ENCODE data around the gene SDK1. TPM values are rescaled to one million over a fixed set of nuclear protein-coding genes. Genes with fewer than 3 reads are reported as not detected.

The SDK1 gene
- total RNA-seq, 4 donors from 2014 or later, result 1.3 to 5.0 (median 2.0) TPM

GRCh38 chr7:4169455-4169854 lies 868.4 kb downstream of the SDK1 start:
- no peak overlapping the region for H3K27ac ChIP-seq
- H3K4me1 ChIP-seq, result no peaks in the 10 kb centered on the region
- DNase-seq, result no peak
- 66 to 74% methylated on average over 9 to 10 of the region's 10 CpGs for WGBS, 2 donors
- intact Hi-C loops (cut with DNase I), result no loop called here
- no peaks in the 10 kb centered on the region for H3K36me3 ChIP-seq
- no peaks in the 10 kb centered on the region for H3K27me3 ChIP-seq
- H3K4me3 ChIP-seq (replicated peaks in 1 of 3), result no peak overlapping the region
- TF ChIP-seq POLR2A (IDR thresholded peaks at IDR 0.05) (no peak), CTCF (IDR thresholded peaks at IDR 0.05) (no peak)
- no peaks in the 10 kb centered on the region for H3K9me3 ChIP-seq

GRCh38 chr7:4170997-4171786 lies 870.1 kb downstream of the SDK1 start:
- H3K4me1 ChIP-seq, result no peaks in the 10 kb centered on the region
- no peaks in the 10 kb centered on the region for H3K9me3 ChIP-seq
- intact Hi-C loops (cut with DNase I), result no loop called here
- TF ChIP-seq POLR2A (IDR thresholded peaks at IDR 0.05) (no peak), CTCF (IDR thresholded peaks at IDR 0.05) (no peak)
- H3K36me3 ChIP-seq, result no peaks in the 10 kb centered on the region
- DNase-seq, result no peak
- no peaks in the 10 kb centered on the region for H3K27me3 ChIP-seq
- H3K4me3 ChIP-seq (replicated peaks in 1 of 3), result no peak overlapping the region
- WGBS, 2 donors, result 67 to 77% methylated on average over 22 of the region's 22 CpGs
- H3K27ac ChIP-seq, result no peak overlapping the region

- H3K9me3 ChIP-seq, result no peaks in the 10 kb centered on the region
- intact Hi-C loops (cut with DNase I), result no loop called here
- no peak for DNase-seq
- TF ChIP-seq POLR2A (IDR thresholded peaks at IDR 0.05) (no peak), CTCF (IDR thresholded peaks at IDR 0.05) (no peak)
- H3K4me1 ChIP-seq, result no peaks in the 10 kb centered on the region
- H3K4me3 ChIP-seq (replicated peaks in 1 of 3), result no peak overlapping the region
- no peaks in the 10 kb centered on the region for H3K27me3 ChIP-seq
- 94 to 96% methylated on average over 12 of the region's 12 CpGs for WGBS, 2 donors
- no peaks in the 10 kb centered on the region for H3K36me3 ChIP-seq
- H3K27ac ChIP-seq, result no peak overlapping the region
Measured at GRCh38 chr7:4172883-4173282, 871.8 kb downstream of the SDK1 start.

GRCh38 chr7:4173615-4174014 lies 872.6 kb downstream of the SDK1 start:
- Histone ChIP-seq H3K36me3 (no peaks in the 10 kb centered on the region), H3K4me1 (no peaks in the 10 kb centered on the region), H3K9me3 (no peaks in the 10 kb centered on the region), H3K27me3 (no peaks in the 10 kb centered on the region), H3K27ac (no peak overlapping the region), H3K4me3 (replicated peaks in 1 of 3) (no peak overlapping the region)
- no peak for DNase-seq
- TF ChIP-seq CTCF (IDR thresholded peaks at IDR 0.05), result no peak
- intact Hi-C loops (cut with DNase I), result no loop called here
- 86 to 96% methylated on average over 3 to 9 of the region's 9 CpGs for WGBS, 2 donors

- Histone ChIP-seq H3K9me3 (no peaks in the 10 kb centered on the region), H3K4me1 (no peaks in the 10 kb centered on the region), H3K27me3 (no peaks in the 10 kb centered on the region), H3K4me3 (replicated peaks in 1 of 3) (no peak overlapping the region), H3K36me3 (no peaks in the 10 kb centered on the region), H3K27ac (no peak overlapping the region)
- intact Hi-C loops (cut with DNase I), result no loop called here
- no peak for DNase-seq
- TF ChIP-seq CTCF (IDR thresholded peaks at IDR 0.05), result no peak
- 85 to 88% methylated on average over 6 to 7 of the region's 8 CpGs for WGBS, 2 donors
Measured at GRCh38 chr7:4174016-4174415, 873.0 kb downstream of the SDK1 start.
